Measurements from ENCODE around the gene PSME2. TPM values are rescaled to one million over a fixed set of nuclear protein-coding genes. Genes with fewer than 3 reads are reported as not detected.

PSME2 gene
- polyA plus RNA-seq, 1 donor = 243 TPM

GRCh38 chr14:24188251-24189058, 42.0 kb upstream of the PSME2 start, which contains the start of gene IPO4:
TSS of gene IPO4 (minus strand) at chr14:24188816. CDS start at chr14:24188787, 29 bp downstream.
- peak; percentile 96 for DNase-seq
- no CpG with 5 or more reads among the region's 65 CpGs for WGBS (ENCODE audit: insufficient coverage, low lambda C conversion rate)
- H3K36me3 ChIP-seq (ENCODE audit: control insufficient read depth, insufficient read depth, low read length) = peaks cover 69% of the 10 kb centered on the region

GRCh38 chr14:24187539-24187915, 41.1 kb upstream of the PSME2 start:
- Histone ChIP-seq H3K4me3 (ENCODE audit: low read length) (peak overlapping the region; percentile 83), H3K27me3 (ENCODE audit: control insufficient read depth, insufficient read depth, low read length) (no peaks in the 10 kb centered on the region), H3K27ac (ENCODE audit: low read length) (peak overlapping the region; percentile 76), H3K36me3 (ENCODE audit: control insufficient read depth, insufficient read depth, low read length) (peaks cover 72% of the 10 kb centered on the region), H3K9me3 (ENCODE audit: control insufficient read depth, low read depth, low read length) (peaks cover 3% of the 10 kb centered on the region), H3K4me1 (ENCODE audit: control insufficient read depth, insufficient read depth, low read length) (peaks cover 9% of the 10 kb centered on the region)
- no CpG with 5 or more reads among the region's 2 CpGs for WGBS (ENCODE audit: insufficient coverage, low lambda C conversion rate)
- no peak for DNase-seq

More at GRCh38 chr14:24188251-24189058, 42.0 kb upstream of the PSME2 start, which contains the start of gene IPO4:
- H3K4me3 ChIP-seq (ENCODE audit: low read length) = peak within 1 kb of the TSS; percentile 83
- H3K27me3 ChIP-seq (ENCODE audit: control insufficient read depth, insufficient read depth, low read length) = no peaks in the 10 kb centered on the region
- peaks cover 3% of the 10 kb centered on the region for H3K9me3 ChIP-seq (ENCODE audit: control insufficient read depth, low read depth, low read length)
- peaks cover 9% of the 10 kb centered on the region for H3K4me1 ChIP-seq (ENCODE audit: control insufficient read depth, insufficient read depth, low read length)
- peak within 1 kb of the TSS; percentile 76 for H3K27ac ChIP-seq (ENCODE audit: low read length)

- H3K9me3 ChIP-seq (ENCODE audit: control insufficient read depth, low read depth, low read length) = peaks cover 3% of the 10 kb centered on the region
- WGBS (ENCODE audit: insufficient coverage, low lambda C conversion rate) = no CpG with 5 or more reads among the region's 10 CpGs
- no peak overlapping the region for H3K4me3 ChIP-seq (ENCODE audit: low read length)
- H3K4me1 ChIP-seq (ENCODE audit: control insufficient read depth, insufficient read depth, low read length) = peaks cover 12% of the 10 kb centered on the region
- H3K36me3 ChIP-seq (ENCODE audit: control insufficient read depth, insufficient read depth, low read length) = peaks cover 72% of the 10 kb centered on the region
- no peak overlapping the region for H3K27ac ChIP-seq (ENCODE audit: low read length)
- DNase-seq = no peak
- H3K27me3 ChIP-seq (ENCODE audit: control insufficient read depth, insufficient read depth, low read length) = no peaks in the 10 kb centered on the region
Observed at GRCh38 chr14:24186831-24187538, 40.6 kb upstream of the PSME2 start.

GRCh38 chr14:24185741-24186140, 39.3 kb upstream of the PSME2 start:
- H3K4me1 ChIP-seq (ENCODE audit: control insufficient read depth, insufficient read depth, low read length) = peaks cover 21% of the 10 kb centered on the region
- no peak overlapping the region for H3K27ac ChIP-seq (ENCODE audit: low read length)
- no CpG with 5 or more reads among the region's 11 CpGs for WGBS (ENCODE audit: insufficient coverage, low lambda C conversion rate)
- no peaks in the 10 kb centered on the region for H3K27me3 ChIP-seq (ENCODE audit: control insufficient read depth, insufficient read depth, low read length)
- peaks cover 78% of the 10 kb centered on the region for H3K36me3 ChIP-seq (ENCODE audit: control insufficient read depth, insufficient read depth, low read length)
- H3K4me3 ChIP-seq (ENCODE audit: low read length) = no peak overlapping the region
- no peak for DNase-seq
- peaks cover 3% of the 10 kb centered on the region for H3K9me3 ChIP-seq (ENCODE audit: control insufficient read depth, low read depth, low read length)

- Histone ChIP-seq H3K27me3 (ENCODE audit: control insufficient read depth, insufficient read depth, low read length) (no peaks in the 10 kb centered on the region), H3K27ac (ENCODE audit: low read length) (no peak overlapping the region), H3K4me3 (ENCODE audit: low read length) (no peak overlapping the region), H3K9me3 (ENCODE audit: control insufficient read depth, low read depth, low read length) (peaks cover 3% of the 10 kb centered on the region), H3K36me3 (ENCODE audit: control insufficient read depth, insufficient read depth, low read length) (peaks cover 81% of the 10 kb centered on the region), H3K4me1 (ENCODE audit: control insufficient read depth, insufficient read depth, low read length) (peaks cover 28% of the 10 kb centered on the region)
- no peak for DNase-seq
- WGBS (ENCODE audit: insufficient coverage, low lambda C conversion rate) = 100% methylated on average over 1 of the region's 7 CpGs
Observed at GRCh38 chr14:24185026-24185425, 38.6 kb upstream of the PSME2 start.

GRCh38 chr14:24184104-24184970, 37.9 kb upstream of the PSME2 start:
- H3K27ac ChIP-seq (ENCODE audit: low read length) = no peak overlapping the region
- H3K36me3 ChIP-seq (ENCODE audit: control insufficient read depth, insufficient read depth, low read length) = peaks cover 81% of the 10 kb centered on the region
- peaks cover 3% of the 10 kb centered on the region for H3K9me3 ChIP-seq (ENCODE audit: control insufficient read depth, low read depth, low read length)
- peaks cover 35% of the 10 kb centered on the region for H3K4me1 ChIP-seq (ENCODE audit: control insufficient read depth, insufficient read depth, low read length)
- no peak for DNase-seq
- no CpG with 5 or more reads among the region's 19 CpGs for WGBS (ENCODE audit: insufficient coverage, low lambda C conversion rate)
- no peak overlapping the region for H3K4me3 ChIP-seq (ENCODE audit: low read length)
- H3K27me3 ChIP-seq (ENCODE audit: control insufficient read depth, insufficient read depth, low read length) = no peaks in the 10 kb centered on the region

- peaks cover 48% of the 10 kb centered on the region for H3K4me1 ChIP-seq (ENCODE audit: control insufficient read depth, insufficient read depth, low read length)
- no peaks in the 10 kb centered on the region for H3K27me3 ChIP-seq (ENCODE audit: control insufficient read depth, insufficient read depth, low read length)
- no peaks in the 10 kb centered on the region for H3K9me3 ChIP-seq (ENCODE audit: control insufficient read depth, low read depth, low read length)
- WGBS (ENCODE audit: insufficient coverage, low lambda C conversion rate) = no CpG with 5 or more reads among the region's 15 CpGs
- H3K27ac ChIP-seq (ENCODE audit: low read length) = no peak overlapping the region
- H3K36me3 ChIP-seq (ENCODE audit: control insufficient read depth, insufficient read depth, low read length) = peaks cover 94% of the 10 kb centered on the region
- no peak for DNase-seq
- H3K4me3 ChIP-seq (ENCODE audit: low read length) = no peak overlapping the region
Observed at GRCh38 chr14:24183014-24183481, 36.6 kb upstream of the PSME2 start.

GRCh38 chr14:24182110-24182882, 35.9 kb upstream of the PSME2 start:
- DNase-seq = no peak
- Histone ChIP-seq H3K36me3 (ENCODE audit: control insufficient read depth, insufficient read depth, low read length) (peaks cover 100% of the 10 kb centered on the region), H3K4me1 (ENCODE audit: control insufficient read depth, insufficient read depth, low read length) (peaks cover 48% of the 10 kb centered on the region), H3K27ac (ENCODE audit: low read length) (peak overlapping the region; percentile 91), H3K4me3 (ENCODE audit: low read length) (no peak overlapping the region), H3K9me3 (ENCODE audit: control insufficient read depth, low read depth, low read length) (no peaks in the 10 kb centered on the region), H3K27me3 (ENCODE audit: control insufficient read depth, insufficient read depth, low read length) (no peaks in the 10 kb centered on the region)
- WGBS (ENCODE audit: insufficient coverage, low lambda C conversion rate) = no CpG with 5 or more reads among the region's 14 CpGs

- no CpG with 5 or more reads among the region's 19 CpGs for WGBS (ENCODE audit: insufficient coverage, low lambda C conversion rate)
- Histone ChIP-seq H3K9me3 (ENCODE audit: control insufficient read depth, low read depth, low read length) (no peaks in the 10 kb centered on the region), H3K4me3 (ENCODE audit: low read length) (no peak overlapping the region), H3K27me3 (ENCODE audit: control insufficient read depth, insufficient read depth, low read length) (no peaks in the 10 kb centered on the region), H3K36me3 (ENCODE audit: control insufficient read depth, insufficient read depth, low read length) (peaks cover 100% of the 10 kb centered on the region), H3K4me1 (ENCODE audit: control insufficient read depth, insufficient read depth, low read length) (peaks cover 52% of the 10 kb centered on the region), H3K27ac (ENCODE audit: low read length) (peak overlapping the region; percentile 91)
- no peak for DNase-seq
Observed at GRCh38 chr14:24181371-24182077, 35.1 kb upstream of the PSME2 start.

All from large intestine (tissue), 3 donors.